Measurements from ENCODE around the gene TMEM26.

DNA sequence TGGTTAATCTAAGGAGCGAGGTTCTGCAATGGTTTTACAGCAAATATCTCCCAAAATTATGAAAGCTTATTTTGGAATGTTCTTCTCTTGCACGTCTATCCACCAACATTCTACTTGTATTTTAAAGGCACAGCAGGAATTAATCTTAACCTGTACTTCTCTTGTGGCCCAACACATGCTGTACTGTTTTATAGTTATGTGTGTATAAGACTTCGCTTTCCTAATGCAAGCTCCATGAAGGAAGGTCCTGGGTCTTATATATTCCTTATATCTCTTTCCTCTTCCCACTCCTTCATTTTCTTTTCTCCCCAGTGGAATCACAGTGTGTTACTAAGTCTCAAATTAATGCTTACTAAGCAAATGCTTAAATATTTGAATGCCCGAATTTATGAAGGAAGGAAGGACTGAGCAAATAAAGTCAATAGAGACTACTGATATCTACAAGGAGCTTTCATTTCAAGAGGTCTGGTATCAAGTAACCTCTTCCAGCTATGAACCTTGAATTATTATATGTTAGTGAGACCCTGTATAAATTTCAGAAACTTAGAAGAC lies 14.0 kb downstream of the TMEM26 start:
- TF ChIP-seq, protein P1, sequence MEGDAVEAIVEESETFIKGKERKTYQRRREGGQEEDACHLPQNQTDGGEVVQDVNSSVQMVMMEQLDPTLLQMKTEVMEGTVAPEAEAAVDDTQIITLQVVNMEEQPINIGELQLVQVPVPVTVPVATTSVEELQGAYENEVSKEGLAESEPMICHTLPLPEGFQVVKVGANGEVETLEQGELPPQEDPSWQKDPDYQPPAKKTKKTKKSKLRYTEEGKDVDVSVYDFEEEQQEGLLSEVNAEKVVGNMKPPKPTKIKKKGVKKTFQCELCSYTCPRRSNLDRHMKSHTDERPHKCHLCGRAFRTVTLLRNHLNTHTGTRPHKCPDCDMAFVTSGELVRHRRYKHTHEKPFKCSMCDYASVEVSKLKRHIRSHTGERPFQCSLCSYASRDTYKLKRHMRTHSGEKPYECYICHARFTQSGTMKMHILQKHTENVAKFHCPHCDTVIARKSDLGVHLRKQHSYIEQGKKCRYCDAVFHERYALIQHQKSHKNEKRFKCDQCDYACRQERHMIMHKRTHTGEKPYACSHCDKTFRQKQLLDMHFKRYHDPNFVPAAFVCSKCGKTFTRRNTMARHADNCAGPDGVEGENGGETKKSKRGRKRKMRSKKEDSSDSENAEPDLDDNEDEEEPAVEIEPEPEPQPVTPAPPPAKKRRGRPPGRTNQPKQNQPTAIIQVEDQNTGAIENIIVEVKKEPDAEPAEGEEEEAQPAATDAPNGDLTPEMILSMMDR (IDR thresholded peaks at IDR 0.05) = no peak
- no peak for TF ChIP-seq POLR2A (IDR thresholded peaks at IDR 0.05)

Measured in body of pancreas (tissue), 4 donors.